A673 (cell line): ENCODE results near the gene VASH1.

ENCODE experiments used
- CTCF ChIP-seq: fragments of 300-800, 200-600 bp; sonication (generic); conservative IDR thresholded peaks from 2 replicates; pipeline ENCODE4 v1.5.1; 2017; ENCODE audit warnings: low read depth, mild to moderate bottlenecking, antibody characterized with exemption, low read length, moderate library complexity, mixed read lengths
- EZH2 ChIP-seq: fragments of 200-600 bp; sonication (generic); IDR thresholded peaks from 2 replicates; pipeline ENCODE4 v1.6.1; 2017; ENCODE audit warnings: borderline replicate concordance, low read depth, mild to moderate bottlenecking, mixed read lengths, antibody characterized with exemption, low read length; ENCODE audit not compliant: poor library complexity, severe bottlenecking

DNA sequence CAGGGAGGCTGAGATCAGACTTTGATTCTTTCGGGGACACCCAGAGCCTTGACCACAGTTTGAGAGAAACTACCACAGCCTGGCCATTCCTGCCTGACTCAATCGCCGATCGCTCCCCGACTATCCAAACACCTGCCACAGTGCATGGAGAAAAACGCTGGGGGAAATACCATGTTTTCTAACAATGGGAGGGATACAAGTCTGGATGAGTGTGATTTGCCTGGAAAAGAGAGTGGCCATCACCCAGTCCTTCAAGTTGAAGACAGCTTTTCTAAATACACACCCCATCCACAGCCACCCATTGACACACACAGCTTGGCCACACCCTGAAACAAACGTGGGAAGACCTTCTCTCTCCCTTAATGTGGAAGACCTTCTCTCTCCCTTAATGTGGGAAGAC, 6.7 kb upstream of the VASH1 start:
- TF ChIP-seq CTCF, result no peak
- TF ChIP-seq EZH2, result no peak
